NCI-H146 (cell line): ENCODE measurements around the gene CLECL1.
"Not testable (repeated sequence)": the region's sequence is repeated elsewhere in the genome, so short reads cannot be mapped to it uniquely, and the experiment has no call there.

Experiments used
- DNase-seq: peaks from one replicate; lab custom pipeline; 2025; lab: John Stamatoyannopoulos, UW

CLECL1 gene

GRCh38 chr12:9719790-9720189 is 13.1 kb downstream of the CLECL1 start:
- no peak for DNase-seq

DNA sequence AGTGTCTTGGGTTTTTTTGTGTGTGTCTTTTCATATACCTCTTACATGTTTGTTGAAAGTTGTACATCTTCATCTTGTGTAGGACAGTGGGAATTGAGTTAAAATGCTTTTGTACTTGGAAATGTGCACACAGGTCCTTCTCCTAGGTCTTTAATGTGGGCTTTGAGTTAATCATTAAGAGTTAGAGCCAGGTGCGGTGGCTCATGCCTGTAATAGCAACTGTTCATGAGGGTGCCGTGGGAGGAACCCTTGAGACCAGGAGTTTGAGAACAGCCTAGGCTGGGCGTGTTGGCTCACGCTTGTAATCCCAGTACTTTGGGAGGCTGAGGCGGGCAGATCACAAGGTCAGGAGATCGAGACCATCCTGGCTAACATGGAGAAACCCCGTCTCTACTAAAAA is 13.9 kb downstream of the CLECL1 start:
- no peak for DNase-seq

DNA sequence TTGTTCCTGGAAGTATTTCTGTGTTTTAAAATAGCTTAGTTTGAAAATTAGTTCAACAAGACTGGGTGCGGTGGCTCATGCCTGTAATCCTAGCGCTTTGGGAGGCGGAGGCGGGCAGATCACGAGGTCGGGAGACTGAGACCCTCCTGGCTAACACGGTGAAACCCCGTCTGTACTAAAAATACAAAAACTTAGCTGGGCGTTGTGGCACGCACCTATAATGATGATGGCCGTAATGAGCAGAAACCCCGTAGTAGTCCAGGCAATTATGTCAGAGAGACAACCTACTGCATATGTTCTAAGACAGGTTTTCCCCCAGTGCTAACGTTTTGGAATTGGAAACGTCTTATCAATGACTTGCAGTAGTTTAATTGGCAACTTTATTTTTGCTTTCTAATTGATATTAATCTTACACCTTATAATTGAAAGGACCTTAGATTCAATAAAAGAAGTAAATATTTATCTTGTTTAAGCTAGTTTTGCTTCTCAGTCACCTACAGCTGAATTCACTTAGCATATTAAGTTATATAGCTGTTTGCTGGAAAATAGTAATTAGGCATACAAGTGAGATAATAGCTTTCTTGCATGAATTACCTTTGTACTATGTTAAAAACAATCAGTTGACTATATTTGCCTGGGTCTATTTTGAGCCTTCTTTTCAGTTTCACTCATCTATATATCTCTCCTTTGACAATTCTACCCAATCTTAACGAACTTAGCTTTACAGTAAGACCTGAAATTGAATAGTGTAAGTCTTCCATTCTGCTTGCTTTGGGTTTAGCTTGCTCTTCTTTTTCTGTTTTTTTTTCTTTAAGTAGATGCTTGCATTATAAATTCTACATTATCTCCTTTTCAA is 15.6 kb downstream of the CLECL1 start:
- no peak for DNase-seq

DNA sequence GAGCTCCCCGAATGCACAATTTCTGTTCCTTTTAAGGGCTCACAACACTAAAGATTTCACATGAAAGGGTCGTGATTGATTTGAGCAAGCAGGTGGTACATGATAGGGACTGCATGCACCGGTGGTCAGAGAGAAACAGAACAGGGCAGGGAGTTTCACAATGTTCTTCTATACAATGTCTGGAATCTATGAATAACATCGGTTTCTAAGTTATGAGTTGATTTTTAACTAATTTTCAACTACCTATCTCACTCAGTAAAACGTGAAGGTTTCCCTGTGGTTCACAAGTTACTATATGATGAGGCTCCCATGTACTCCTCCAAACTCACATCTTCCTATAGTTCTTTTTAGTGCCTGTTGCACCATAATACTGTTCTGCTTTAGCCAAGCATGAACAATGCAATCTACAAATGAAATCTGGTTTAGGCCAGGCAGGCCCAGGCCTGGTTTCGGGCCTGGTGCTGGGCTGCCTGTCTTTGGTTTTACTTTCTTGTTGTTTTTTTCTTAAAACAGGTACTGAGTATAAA is 19.8 kb downstream of the CLECL1 start:
- not testable (repeated sequence) for DNase-seq

DNA sequence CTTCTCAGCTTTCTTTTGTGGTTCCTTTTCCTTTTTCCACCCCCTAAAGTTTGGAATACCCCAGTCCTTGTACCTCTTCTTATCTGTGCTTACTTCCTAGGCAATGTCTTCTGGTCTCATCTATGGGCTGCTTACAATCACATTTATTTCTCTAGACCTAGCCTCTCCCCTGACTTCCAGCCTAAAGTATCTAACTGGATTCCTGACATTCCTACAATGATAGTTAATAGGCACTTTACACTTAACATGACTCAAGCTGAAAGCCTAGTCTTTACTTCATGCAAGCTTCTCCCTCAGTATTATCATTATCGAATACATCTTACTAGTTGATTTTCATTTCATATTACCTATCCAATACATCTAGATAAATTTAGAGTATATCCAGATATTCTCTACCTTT is 21.2 kb downstream of the CLECL1 start:
- no peak for DNase-seq

- DNase-seq, result no peak
Measured at GRCh38 chr12:9710584-9711375, 22.1 kb downstream of the CLECL1 start.

DNA sequence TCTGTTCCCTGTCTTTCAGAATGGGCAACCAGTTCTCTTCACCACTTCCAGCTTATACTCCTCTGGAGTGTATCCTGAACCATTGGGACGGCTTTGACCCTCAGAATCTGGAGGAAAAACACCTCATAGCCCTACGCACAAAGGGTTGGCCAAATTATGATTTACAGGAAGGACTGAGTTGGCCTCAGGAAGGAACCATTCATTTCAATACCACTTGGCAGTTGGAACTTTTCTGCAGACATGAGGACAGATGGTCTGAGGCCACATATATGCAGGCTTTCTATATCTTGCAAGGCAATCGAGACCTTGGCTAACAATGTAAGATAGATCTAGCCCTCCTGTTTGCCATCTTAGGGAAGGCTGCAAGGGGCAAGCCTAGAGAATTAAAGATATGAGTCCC is 24.0 kb downstream of the CLECL1 start:
- no peak for DNase-seq

GRCh38 chr12:9707864-9708808 is 24.8 kb downstream of the CLECL1 start:
- peak; percentile 54 for DNase-seq

DNA sequence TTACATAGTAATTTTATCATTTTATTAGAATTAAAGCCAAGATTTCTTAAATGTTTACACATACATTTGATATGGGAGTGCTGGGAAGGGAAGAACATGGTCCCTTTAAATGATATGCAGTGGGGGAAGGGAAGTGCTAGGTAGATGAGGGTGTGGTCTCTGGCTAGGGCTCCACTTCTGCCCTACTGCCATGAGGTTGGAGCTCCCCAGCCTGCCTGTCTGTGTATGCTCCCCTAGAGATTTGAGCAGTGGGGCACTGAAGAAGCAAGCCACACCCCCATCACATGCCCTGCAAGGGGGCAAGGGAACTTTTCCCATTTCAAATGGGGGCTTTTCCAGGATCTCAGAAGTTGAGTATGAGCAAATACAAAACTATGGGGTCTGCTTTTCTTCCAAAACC is 25.5 kb downstream of the CLECL1 start:
- no peak for DNase-seq

DNA sequence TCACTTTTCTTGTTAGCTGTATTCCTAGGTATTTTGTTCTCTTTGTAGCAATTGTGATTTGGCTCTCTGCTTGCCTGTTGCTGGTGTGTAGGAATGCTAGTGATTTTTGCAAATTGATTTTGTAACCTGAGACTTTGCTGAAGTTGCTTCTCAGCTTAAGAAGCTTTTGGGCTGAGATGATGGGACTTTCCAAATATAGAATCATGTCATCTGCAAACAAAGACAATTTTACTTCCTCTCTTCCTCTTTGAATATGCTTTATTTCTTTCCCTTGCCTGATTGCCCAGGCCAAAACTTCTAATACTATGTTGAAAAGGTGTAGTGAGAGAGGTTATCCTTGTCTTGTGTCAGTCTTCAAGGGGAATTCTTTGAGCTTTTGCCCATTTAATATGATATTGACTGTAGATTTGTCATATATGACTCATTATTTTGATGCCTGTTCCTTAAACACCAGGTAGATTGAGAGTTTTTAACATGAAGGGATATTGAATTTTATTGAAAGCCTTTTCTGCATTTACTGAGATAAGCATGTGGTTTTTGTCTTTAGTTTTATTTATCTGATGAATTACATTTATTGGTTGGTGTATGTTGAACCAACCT is 26.7 kb downstream of the CLECL1 start:
- DNase-seq, result no peak

DNA sequence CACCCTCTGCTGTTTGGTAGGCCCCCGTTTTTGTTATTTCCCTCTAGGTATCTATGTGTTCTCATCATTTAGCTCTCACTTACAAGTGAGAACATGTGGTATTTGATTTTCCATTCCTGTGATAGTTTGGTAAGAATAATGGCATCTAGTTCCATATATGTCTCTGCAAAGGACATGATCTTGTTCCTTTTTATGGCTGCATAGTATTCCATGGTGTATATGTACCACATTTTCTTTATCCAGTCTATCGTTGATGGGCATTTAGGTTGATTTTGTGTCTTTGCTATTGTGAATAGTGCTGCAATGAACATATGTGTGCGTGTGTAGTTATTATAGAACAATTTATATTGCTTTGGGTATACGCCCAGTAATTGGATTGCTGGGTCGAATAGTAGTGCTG is 28.3 kb downstream of the CLECL1 start:
- not testable (repeated sequence) for DNase-seq

DNA sequence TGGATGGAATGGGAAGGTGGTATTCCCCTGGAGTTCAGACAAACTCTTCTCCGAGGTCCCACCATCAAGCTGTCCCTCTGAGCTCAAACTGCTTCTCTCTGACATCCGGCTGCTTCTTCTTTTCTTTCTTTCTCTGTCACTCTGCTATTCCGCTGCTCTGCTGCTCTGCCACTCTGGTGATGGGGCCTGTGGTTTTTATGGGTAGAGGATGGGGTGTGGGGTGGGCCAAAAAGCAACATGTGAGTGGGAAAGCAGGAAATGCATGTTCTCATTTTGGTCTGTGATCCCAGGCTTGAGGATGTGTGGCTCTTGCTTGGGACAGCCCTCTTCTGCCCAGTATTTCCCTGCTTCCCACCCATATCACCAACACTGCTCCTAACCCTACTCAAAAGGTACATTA is 30.6 kb downstream of the CLECL1 start:
- DNase-seq, result no peak

GRCh38 chr12:9701380-9702154 is 31.3 kb downstream of the CLECL1 start:
- DNase-seq, result no peak

DNA sequence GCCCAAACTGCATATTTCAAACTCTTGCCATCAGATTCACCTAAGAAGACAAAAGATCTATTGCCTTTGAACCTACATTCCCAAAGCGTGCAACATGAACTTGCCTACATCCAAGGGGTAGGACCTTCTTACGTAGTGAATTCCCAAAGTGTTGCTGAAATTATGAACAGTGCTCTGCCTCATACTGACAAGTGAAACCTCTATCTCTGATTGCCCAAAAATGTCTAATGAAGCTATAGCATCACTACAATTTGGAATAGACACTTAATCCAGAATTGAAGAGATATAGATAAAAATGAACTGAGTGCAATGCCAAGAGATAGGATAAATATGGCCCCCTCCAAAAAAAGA is 32.3 kb downstream of the CLECL1 start:
- no peak for DNase-seq

DNA sequence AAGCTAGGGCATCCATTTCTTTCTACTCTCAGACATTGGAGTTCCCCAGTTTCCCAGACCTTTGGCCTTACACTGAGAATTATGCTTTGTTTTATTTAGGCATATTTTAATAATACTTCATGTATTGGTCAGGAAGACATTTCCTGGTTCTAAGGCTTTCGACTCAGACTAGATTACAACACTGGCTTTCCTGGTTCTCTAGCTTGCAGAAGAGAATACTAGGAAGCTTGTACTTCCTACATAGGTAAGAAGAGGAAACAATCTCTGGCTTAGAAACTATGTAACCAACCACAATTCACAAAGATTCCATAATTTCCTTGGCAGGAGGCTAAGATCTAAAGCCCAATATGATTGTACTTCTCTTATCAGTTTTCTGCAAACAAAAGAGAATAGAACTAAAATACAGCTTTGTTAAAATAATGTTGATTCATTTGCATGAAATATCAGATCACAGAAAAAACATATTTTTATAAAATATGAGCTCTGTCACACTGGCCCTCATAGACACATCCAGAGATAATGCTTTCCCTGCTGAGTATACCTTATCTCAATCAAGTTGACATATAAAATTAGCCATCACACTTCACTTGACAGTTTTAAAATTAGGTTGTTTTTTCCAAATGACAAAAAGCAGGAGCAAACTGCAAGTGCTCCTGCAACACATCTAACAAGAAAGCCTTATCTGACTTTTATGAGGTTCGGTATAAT is 32.8 kb downstream of the CLECL1 start:
- no peak for DNase-seq

DNA sequence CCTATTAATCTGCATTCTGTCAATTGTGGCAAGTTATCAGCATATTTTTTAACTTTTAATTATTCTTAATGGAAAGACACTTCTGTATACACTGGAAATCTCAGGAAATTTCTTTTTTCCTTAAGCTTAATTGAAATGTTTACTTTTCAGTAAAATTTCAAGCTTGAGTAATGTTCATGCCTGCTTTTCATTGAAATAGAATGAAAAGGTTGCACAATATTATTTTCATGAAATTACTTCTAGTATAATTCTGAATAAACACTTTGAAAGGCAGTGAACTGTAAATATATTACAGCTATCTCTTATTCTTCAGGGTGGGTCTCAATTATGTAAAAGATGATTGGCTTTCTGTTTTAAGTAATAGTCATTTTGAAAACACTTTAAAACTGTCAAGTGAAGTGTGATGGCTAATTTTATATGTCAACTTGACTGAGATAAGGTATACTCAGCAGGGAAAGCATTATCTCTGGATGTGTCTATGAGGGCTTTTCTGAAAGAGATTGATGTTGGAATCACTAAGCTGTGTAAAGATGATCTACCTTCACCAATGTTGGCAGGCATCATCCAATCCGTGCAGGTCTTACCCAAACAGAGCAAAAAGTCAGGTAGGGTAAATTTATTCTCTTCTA is 33.5 kb downstream of the CLECL1 start:
- no peak for DNase-seq

DNA sequence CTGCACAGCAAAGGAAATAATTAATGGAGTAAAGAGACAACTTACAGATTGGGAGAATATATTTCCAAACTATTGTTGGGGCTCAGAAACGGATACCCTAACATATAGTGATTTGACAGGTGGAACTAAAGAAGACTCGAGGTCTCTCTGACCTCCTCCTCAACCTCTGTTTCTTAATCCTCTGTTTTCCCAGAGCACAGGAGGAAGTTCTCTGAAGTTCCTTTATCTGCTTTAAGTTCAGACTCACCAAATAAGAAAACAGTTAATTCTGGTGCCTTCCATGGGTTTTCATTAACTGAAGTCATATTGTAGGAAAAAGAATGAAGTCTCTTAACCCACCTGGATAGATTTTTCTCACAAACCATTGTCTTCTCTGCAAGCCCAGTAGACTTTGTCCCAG is 34.2 kb downstream of the CLECL1 start:
- no peak for DNase-seq

DNA sequence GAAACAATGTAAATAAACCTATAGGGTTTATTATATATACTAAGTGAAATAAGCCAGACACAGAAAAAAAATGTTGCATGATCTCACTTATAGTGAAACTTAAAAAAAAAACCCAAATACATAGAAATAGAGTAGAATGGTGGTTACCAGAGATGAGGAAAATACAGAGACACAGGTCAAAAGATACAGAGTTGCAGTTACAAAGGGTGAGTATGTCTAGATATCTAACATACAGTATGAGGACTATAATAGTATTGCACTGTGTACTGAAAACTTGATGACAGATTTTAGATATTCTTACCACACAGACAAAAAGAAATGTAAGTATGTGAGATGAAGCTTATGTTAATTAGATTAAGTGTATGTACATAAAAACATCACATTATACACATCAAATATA is 35.3 kb downstream of the CLECL1 start:
- DNase-seq, result no peak

- not testable (repeated sequence) for DNase-seq
Measured at GRCh38 chr12:9695661-9696060, 37.2 kb downstream of the CLECL1 start.

- not testable (repeated sequence) for DNase-seq
Measured at GRCh38 chr12:9695150-9695549, 37.7 kb downstream of the CLECL1 start.
